Measurements from ENCODE around the gene GALNT2. TPM values are rescaled to one million over a fixed set of nuclear protein-coding genes. Genes with fewer than 3 reads are reported as not detected.
A peak's percentile ranks its signal among the peaks of the same experiment; 100 is the strongest.

The GALNT2 gene
- total and polyA plus RNA-seq, 9 of the 15 experiments (the other 6 are each of a cell fraction or from before 2014, with no cell fraction given): 1.6 to 106 (median 51.9) TPM

DNA sequence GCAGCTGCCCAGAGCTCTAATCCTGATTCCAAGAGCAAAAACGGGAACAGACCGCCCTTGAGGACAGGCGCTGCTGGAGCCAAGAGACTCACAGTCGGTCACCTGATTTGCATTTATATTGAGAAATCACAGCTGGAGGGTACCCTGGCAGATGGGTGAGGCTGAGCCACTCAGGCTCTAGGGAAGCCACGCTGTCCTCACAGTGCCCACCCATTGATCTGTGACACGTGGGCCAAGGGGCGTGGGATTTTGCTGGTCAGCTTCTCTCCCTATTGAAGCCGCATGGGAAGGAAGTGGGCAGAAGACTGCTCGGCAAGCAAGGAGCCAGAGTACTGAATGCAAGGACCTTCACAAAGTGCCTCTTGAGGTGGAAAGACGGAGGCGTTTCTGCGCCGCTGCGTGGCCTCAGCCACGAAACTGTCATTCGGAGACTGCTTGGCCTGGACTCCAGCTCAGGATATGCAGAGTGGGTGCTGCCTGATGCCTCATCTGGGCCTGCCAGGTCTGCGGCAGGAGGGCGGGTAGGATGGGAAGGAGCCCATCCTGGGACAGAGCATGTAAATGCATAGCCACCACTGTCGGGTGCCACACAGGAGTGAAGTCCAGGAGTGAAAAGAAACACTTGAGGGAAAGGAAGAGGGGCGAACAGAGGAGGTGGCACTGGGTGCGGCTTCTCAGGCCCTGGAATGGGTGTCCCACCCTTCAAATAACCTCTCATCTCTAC, 219.3 kb downstream of the GALNT2 start:
- ChIA-PET CTCF (ENCODE audit: low intra/inter-chr PET ratio) (no interaction called here), POLR2A (no interaction called here)
- Histone ChIP-seq H3K9me1 (ENCODE audit: control insufficient read depth, insufficient read depth, low read length) (no peaks in the 10 kb centered on the region), H3K9ac (ENCODE audit: insufficient read depth in 1 of 2, low read depth in 2 of 2, low read length in 2 of 2) (peak overlapping the region in 1 of 2 experiments; percentile 50; a peak in 1 of 4 replicates), H3K27me3 (ENCODE audit: control insufficient read depth in 2 of 2, insufficient read depth in 2 of 2, low read length in 2 of 2) (peaks cover 26 to 50% of the 10 kb centered on the region in 2 experiments), H3K4me1 (replicated peaks in 1 of 2; ENCODE audit: control insufficient read depth in 2 of 2, insufficient read depth in 2 of 2, low read length in 2 of 2) (peaks cover 0 to 14% of the 10 kb centered on the region in 2 experiments; a peak in 2 of 5 replicates), H3K9me3 (replicated peaks; ENCODE audit: control insufficient read depth, insufficient read depth, low read depth, low read length) (no peaks in the 10 kb centered on the region), H3K27ac (ENCODE audit: extremely low read depth, low read depth, low read length) (no peak overlapping the region), H4K20me1 (replicated peaks; ENCODE audit: control insufficient read depth, insufficient read depth, low read length) (peaks cover 12% of the 10 kb centered on the region), H3K4me2 (ENCODE audit: insufficient read depth, low read length) (no peak overlapping the region), H3K79me2 (ENCODE audit: control insufficient read depth, insufficient read depth, low read length) (no peaks in the 10 kb centered on the region), H2AFZ (ENCODE audit: low read depth, low read length) (no peak overlapping the region), H3K4me3 (no peak overlapping the region), H3K36me3 (ENCODE audit: control insufficient read depth, insufficient read depth, low read length) (no peaks in the 10 kb centered on the region)
- no TSS peak for BruUV-seq (replicated peaks)
- 56% methylated on average over 20 of the region's 21 CpGs for WGBS (ENCODE audit: insufficient coverage, low coverage, missing lambda C conversion rate)
- ATAC-seq (no peak), DNase-seq (ENCODE audit: extremely low read depth in 1 of 4, low spot score in 3 of 4) (no peak), FAIRE-seq (no peak)
- no peak for TF ChIP-seq MEIS2 (IDR thresholded peaks at IDR 0.05; ENCODE audit: partially characterized antibody)
- no peak for TF ChIP-seq FUS (optimal IDR thresholded peaks at IDR 0.05; ENCODE audit: low read depth, low read length)
- TF ChIP-seq ZBTB7A (IDR thresholded peaks at IDR 0.05; ENCODE audit: borderline replicate concordance, control insufficient read depth, low read depth, low read length): no peak
- TF ChIP-seq CAMTA2 (CRISPR knock-in tag; conservative IDR thresholded peaks at IDR 0.05): no peak
- no peak for TF ChIP-seq CHD4 (IDR thresholded peaks at IDR 0.05; ENCODE audit: insufficient read depth, insufficient replicate concordance, low read depth, low read length, poor library complexity, severe bottlenecking)
- no peak for TF ChIP-seq POLR2B (IDR thresholded peaks at IDR 0.05; ENCODE audit: low read depth, partially characterized antibody)
- TF ChIP-seq BCOR (IDR thresholded peaks at IDR 0.05): no peak
- no peak for TF ChIP-seq ZNF444 (CRISPR knock-in tag; IDR thresholded peaks at IDR 0.05)
- TF ChIP-seq, protein P1, sequence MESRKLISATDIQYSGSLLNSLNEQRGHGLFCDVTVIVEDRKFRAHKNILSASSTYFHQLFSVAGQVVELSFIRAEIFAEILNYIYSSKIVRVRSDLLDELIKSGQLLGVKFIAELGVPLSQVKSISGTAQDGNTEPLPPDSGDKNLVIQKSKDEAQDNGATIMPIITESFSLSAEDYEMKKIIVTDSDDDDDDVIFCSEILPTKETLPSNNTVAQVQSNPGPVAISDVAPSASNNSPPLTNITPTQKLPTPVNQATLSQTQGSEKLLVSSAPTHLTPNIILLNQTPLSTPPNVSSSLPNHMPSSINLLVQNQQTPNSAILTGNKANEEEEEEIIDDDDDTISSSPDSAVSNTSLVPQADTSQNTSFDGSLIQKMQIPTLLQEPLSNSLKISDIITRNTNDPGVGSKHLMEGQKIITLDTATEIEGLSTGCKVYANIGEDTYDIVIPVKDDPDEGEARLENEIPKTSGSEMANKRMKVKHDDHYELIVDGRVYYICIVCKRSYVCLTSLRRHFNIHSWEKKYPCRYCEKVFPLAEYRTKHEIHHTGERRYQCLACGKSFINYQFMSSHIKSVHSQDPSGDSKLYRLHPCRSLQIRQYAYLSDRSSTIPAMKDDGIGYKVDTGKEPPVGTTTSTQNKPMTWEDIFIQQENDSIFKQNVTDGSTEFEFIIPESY (CRISPR knock-in tag; IDR thresholded peaks at IDR 0.05): no peak
- TF ChIP-seq TAF1 (IDR thresholded peaks at IDR 0.05; ENCODE audit: control insufficient read depth, extremely low read depth, insufficient read depth, low read length, severe bottlenecking): no peak
- in situ Hi-C loops (cut with MboI) (no loop called here), intact Hi-C loops (cut with micrococcal nuclease) (no loop called here)

Measured in K562 (cell line).